DMS153 (cell line): ENCODE measurements around the gene PRDX3.
"Not testable (repeated sequence)": the region's sequence is repeated elsewhere in the genome, so short reads cannot be mapped to it uniquely, and the experiment has no call there.

Experiments used
- DNase-seq: peaks from one replicate; lab custom pipeline; 2025; lab: John Stamatoyannopoulos, UW

PRDX3 gene

GRCh38 chr10:119165171-119166117, 13.2 kb downstream of the PRDX3 start, which contains the start of gene SFXN4:
Gene SFXN4 (minus strand): TSS chr10:119165714. CDS start chr10:119165647, 67 bp downstream.
- peak; percentile 31 for DNase-seq

DNA sequence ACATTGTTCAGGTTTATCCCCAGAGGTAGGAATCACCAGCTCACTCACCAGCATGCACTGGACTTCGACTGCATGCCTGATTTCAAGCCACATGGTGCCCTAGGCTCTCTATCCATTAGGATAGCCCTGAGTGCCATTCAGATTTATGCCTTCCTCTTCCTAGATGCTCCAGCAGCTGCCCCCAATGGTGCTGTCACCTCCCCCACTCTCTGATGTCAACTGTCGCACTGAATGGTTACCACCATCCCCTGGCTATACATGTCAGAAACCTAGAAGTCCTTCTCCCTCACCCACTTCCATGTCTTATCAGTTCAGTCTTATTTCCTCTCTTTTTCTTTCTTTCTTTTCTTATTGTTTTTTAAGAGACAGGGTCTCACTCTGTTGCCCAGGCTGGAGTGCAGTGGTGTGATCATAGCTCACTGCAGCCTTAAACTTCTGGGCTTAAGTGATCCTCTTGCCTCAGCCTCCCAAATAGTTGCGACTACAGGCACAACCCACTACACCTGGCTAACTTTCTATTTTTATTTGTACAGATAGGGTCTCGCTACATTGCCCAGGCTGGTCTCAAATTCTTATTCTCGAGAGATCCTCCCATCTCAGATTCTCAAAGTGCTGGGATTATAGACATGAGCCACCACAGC, 16.0 kb downstream of the PRDX3 start:
- no peak for DNase-seq

GRCh38 chr10:119161680-119162451, 16.7 kb downstream of the PRDX3 start:
- no peak for DNase-seq

DNA sequence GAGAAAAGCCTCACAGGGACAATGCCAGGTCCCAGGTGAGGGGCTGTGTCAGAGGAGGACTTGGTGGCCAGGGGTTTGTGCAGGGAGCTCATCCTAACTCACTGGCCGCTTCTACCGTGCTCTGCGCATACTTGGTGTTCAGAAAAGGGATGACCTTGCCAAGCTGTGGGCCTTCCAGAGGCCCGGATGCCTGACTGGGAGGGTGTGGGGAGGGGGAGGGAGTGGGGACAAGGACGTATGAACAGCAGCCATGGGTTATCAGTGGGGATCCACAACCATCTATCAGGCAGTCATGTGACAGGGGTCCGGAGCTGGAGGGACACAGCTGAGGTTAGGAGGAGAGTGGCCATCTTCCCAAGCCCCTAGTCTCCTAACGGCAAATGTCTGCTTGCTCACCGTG, 19.3 kb downstream of the PRDX3 start:
- DNase-seq = no peak

DNA sequence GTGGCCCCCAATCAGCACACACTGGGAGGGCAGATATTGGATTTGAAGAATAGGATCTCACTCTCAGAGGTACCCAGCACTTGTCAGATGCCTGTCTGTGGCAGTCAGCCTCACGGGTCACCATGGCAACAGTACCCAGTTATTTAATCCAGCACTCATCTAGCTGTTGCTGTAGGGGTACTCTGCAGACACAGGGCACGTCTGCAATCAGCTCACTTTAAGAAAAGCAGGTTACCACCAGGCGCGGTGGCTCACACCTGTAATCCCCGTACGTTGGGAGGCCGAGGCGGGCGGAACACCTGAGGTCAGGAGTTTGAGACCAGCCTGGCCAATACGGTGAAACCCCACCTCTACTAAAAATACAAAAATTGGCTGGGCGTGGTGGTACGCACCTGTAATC, 25.0 kb downstream of the PRDX3 start:
- no peak for DNase-seq

- no peak for DNase-seq
Observed at GRCh38 chr10:119153041-119153440, 25.6 kb downstream of the PRDX3 start.

DNA sequence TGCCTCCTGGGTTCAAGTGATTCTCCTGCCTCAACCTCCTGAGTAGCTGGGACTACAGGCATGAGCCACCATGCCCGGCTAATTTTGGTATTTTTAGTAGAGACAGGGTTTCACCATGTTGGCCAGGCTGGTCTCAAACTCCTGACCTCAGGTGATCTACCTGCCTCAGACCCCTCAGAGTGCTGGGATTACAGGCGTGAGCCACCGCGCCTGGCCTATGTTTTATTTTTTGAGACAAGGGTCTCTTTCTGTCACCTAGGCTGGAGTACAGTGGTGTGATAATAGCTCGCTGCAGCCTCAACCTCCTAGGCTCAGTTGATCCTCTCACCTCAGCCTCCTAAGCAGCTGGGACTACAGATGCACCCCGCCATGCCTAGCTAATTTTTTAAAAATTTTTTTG, 27.0 kb downstream of the PRDX3 start:
- DNase-seq = not testable (repeated sequence)

GRCh38 chr10:119149729-119150128, 28.9 kb downstream of the PRDX3 start:
- no peak for DNase-seq

- DNase-seq = no peak
Observed at GRCh38 chr10:119149157-119149556, 29.5 kb downstream of the PRDX3 start.

DNA sequence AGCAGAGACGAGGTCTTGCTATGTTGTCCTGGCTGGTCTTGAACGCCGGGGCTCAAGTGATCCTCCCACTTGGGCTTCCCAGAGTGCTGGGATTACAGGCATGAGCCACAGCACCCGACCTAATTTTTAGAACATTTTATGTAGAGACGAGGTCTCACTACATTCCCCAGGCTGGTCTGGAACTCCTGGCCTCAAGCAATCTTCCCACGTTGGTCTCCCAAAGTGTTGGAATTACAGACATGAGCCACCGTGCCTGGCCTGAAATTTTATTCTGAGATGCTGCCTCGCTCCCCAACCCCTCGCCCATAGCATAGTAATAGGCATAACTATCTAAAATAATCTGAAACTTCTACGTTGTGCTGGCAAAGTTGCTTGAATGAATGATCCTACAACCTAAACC, 35.0 kb downstream of the PRDX3 start:
- DNase-seq = no peak

GRCh38 chr10:119140603-119141245, 37.9 kb downstream of the PRDX3 start:
- DNase-seq = no peak

DNA sequence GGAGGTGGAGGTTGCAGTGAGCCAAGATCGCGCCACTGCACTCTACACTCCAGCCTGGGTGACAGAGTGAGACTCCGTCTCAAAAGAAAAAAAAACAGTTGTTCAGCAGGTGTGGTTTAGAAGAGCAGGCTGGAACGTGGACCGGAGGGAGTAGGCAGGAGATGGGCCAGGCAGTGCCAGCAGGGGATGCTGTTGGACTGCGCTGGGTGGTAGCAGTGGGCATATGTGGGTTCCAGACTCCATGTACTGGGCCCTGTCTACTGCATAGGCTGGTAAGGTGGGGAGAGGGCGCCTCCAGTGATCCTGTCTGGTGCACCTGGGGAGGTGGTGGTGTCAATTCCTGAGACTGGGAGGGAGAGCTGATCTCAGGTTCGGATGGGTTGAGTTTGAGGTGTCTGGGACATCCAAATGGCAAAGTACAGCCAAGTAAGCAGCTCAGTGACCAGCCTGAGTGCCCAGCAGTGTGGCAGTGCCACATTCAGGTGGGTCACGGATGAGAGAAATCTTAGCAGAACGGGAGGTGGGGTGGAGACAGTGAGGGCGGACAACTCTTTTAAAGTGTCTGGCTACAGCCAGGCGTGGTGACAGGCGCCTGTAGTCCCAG, 39.0 kb downstream of the PRDX3 start:
- DNase-seq = no peak

DNA sequence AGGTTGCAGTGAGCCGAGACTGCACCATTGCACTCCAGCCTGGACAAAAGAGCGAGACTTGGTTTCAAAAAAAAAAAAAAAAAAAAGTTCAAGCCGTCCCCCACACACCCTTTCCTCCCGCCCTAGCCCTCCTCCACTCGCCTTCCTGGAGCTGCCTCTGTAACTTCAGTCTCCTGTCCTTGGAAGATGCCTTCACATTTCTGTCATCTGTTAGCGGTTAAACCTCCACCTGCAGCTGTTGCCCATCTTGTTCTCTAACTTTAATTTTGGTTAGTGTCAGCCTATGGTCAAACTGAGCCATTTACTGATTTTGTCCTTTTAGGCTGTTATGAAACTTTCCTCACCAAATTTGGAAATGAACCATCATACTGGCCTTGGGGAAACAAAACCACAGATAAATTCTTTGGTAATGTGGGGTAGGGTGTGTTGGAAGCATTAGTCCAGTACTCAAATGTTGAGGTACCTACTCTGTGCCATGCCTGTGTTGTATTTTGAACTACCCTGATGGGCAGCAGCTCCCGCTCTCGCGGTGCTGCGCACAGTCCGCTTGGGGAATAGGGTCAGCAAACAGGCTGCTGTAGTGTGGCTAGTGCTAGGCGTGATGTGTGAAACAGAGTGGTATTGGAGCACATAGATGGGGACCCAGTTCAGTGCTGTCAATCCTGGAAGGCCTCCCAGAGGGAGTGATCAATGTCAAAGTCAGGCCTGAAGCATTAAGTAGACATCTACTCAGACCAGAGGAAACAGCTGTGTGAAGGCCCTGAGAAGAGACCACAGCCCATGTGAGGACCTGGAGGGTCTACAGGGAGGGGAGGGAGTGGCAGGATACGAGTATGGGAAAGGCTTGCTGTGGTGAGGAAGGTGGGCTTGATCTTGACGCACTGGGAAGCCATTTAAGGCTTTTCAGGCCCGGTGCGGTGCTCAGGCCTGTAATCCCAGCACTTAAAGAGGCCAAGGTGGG, 40.0 kb downstream of the PRDX3 start:
- DNase-seq = no peak

DNA sequence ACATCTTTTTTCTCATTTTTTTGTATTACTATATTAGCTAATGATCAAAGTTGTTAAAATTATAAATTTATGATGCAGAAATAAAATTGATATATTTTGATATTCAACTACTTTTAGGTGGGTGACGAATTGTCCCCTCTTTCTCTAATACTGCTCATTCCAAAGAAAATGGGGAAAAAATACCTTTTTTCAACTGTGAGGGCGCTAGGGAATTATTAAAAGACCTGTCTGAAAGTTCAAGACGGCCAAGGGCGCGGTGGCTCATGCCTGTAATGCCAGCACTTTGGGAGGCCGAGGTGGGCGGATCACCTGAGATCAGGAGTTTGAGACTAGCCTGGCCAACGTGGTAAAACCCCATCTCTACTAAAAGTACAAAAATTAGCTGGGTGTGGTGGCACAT, 40.7 kb downstream of the PRDX3 start:
- DNase-seq = not testable (repeated sequence)

DNA sequence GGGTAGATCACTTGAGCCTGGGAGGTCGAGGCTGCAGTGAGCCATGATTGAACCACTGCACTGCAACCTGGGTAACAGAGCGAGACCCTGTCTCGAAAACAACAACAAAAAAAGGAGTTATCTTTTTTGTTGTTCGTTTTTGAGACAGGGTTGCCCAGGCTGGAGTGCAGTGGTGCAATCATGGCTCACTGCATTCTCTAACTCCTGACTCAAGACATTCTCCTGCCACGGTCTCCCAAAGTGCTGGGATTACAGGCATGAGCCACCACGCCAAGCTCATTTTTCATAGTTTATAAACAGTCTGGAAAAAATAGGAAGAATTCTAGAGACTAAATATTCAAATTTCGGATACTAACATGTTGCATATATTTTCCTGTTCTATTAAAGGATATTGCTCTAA, 42.5 kb downstream of the PRDX3 start:
- DNase-seq = no peak

- DNase-seq = no peak
Observed at GRCh38 chr10:119135513-119135881, 43.1 kb downstream of the PRDX3 start.

GRCh38 chr10:119133949-119134348, 44.7 kb downstream of the PRDX3 start:
- no peak for DNase-seq

GRCh38 chr10:119132521-119133345, 45.9 kb downstream of the PRDX3 start:
- no peak for DNase-seq

- no peak for DNase-seq
Observed at GRCh38 chr10:119131512-119132240, 46.9 kb downstream of the PRDX3 start.
